LNCaP clone FGC (cell line): ENCODE data around the gene KLHL35.

ENCODE experiments used
- DNase-seq: peaks from one replicate; pipeline ENCODE4 v3.0.0-alpha.2; 2011; ENCODE audit warnings: low read depth
- H3K4me3 ChIP-seq: 2 replicates; pipeline ENCODE4 v1.5.1; 2011; ENCODE audit warnings: mild to moderate bottlenecking, low read depth, low read length, control low read depth
- CTCF ChIP-seq: IDR thresholded peaks from 2 replicates; pipeline ENCODE4 v1.5.1; 2012; ENCODE audit warnings: mild to moderate bottlenecking; ENCODE audit not compliant: control insufficient read depth, insufficient read depth; ENCODE audit errors: extremely low read depth

The KLHL35 gene

DNA sequence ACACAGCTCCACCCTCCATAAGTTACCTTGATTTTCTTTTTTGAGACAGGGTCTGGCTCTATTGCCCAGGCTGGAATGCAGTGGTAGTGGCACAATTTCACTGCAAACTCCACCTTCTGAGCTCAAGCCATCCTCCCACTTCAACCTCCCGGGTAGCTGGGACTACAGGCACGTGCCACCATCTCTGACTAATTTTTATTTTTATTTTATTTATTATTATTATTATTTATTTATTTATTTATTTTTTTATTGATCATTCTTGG, 24.1 kb downstream of the KLHL35 start:
- H3K4me3 ChIP-seq: no peak overlapping the region
- no peak for DNase-seq
- TF ChIP-seq CTCF: no peak

- DNase-seq: no peak
- no peak for TF ChIP-seq CTCF
- no peak overlapping the region for H3K4me3 ChIP-seq
These were observed 26.6 kb downstream of the KLHL35 start for GRCh38 chr11:75406338-75406777.

DNA sequence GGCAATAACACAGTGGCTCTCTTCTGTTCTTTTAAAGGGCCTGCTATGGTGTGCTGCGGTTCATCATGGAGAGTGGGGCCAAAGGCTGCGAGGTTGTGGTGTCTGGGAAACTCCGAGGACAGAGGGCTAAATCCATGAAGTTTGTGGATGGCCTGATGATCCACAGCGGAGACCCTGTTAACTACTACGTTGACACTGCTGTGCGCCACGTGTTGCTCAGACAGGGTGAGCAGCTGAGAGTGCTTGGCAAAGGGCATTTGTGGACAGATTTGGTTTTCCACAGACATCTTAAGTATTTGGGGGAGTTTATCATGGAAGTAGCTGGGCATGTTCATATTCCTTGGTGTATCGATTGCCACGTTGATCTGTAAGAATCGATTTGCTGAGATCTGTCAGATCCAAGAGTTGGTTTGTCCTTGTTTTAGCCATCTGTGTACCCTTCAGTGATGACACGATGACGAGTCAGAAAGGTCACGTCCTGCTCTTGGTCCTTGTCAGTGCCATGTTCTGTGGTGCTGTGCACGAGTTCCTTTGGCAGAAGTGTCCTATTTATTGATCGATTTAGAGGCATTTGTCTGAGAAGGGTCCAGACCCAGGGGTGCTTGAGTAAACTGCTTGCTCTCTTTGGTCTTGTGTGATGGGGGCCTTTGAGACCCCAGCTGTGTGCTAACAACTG, 28.9 kb downstream of the KLHL35 start:
- no peak overlapping the region for H3K4me3 ChIP-seq
- no peak for DNase-seq
- no peak for TF ChIP-seq CTCF

- H3K4me3 ChIP-seq: no peak overlapping the region
- TF ChIP-seq CTCF: no peak
- DNase-seq: no peak
These were observed 30.0 kb downstream of the KLHL35 start for GRCh38 chr11:75403037-75403436.

DNA sequence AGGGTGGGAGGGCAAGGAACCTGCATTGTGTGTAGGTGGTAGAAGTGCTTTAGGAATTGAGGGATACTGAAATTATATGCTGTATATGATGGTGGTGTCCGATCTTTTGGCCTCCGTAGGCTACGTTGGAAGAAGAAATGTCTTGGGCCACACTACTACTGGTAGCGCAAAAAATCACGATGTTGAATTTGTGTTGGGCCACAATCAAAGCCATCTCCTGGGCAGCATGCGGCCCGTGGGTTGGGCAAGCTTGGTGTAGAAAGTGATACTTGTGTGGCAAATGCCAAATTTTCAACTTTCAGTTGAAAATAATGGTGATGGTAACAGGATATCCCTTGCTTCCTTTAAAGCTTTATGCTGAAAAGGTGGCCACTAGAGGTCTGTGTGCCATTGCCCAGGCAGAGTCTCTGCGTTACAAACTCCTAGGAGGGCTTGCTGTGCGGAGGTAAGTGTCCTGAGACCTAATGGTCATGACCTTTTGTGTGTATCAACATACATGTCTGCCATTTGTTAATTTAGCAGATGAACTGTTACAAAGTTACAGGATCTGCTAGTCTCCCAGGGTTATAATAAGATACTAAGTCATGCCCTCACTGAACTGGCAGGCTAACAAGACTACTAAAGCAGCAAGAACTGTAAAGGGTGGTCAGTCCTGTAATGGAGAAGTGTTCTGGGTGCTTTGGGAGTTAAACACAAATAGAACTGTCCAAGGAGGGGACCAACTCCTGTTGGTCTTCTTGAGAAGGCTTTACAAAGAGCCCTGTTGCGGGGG, 30.8 kb downstream of the KLHL35 start:
- TF ChIP-seq CTCF: no peak
- H3K4me3 ChIP-seq: peak overlapping the region; percentile 70
- no peak for DNase-seq

DNA sequence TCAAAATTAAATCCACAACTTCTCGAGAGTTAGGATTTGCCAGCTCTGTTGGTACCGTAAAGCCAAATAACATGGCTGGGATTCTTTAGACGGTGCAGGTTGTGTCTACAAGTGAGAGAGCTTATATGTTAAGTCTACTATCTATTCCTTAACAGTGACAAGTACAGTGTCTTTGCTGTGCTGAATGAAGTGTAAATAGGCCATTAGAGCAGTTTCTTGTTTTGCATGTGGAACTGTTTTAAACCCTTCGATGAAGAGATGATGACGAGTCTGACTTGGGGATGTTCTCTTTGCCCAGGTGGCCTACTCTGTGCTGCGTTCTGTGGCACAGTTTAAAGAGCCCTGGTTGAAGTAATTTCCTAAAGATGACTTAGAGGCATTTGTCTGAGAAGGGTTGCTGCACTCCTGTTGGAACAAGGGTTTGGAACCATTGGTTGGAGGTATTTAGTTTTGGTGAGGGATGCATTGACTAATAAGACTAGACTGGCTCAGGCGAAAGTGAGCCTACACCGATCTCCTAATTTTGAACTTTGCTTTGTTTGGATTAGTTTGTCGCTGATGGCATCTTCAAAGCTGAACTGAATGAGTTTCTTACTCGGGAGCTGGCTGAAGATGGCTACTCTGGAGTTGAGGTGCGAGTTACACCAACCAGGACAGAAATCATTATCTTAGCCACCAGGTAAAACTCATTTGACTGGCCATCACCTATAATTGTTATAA, 32.7 kb downstream of the KLHL35 start:
- H3K4me3 ChIP-seq: peak overlapping the region; percentile 70
- no peak for TF ChIP-seq CTCF
- DNase-seq: no peak
